ENCODE data around the gene DISC1.

GRCh38 chr1:231679109-231679508 is 52.5 kb downstream of the DISC1 start:
- TF ChIP-seq, protein P1, sequence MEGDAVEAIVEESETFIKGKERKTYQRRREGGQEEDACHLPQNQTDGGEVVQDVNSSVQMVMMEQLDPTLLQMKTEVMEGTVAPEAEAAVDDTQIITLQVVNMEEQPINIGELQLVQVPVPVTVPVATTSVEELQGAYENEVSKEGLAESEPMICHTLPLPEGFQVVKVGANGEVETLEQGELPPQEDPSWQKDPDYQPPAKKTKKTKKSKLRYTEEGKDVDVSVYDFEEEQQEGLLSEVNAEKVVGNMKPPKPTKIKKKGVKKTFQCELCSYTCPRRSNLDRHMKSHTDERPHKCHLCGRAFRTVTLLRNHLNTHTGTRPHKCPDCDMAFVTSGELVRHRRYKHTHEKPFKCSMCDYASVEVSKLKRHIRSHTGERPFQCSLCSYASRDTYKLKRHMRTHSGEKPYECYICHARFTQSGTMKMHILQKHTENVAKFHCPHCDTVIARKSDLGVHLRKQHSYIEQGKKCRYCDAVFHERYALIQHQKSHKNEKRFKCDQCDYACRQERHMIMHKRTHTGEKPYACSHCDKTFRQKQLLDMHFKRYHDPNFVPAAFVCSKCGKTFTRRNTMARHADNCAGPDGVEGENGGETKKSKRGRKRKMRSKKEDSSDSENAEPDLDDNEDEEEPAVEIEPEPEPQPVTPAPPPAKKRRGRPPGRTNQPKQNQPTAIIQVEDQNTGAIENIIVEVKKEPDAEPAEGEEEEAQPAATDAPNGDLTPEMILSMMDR (conservative IDR thresholded peaks at IDR 0.05 in 1 of 2, IDR thresholded peaks at IDR 0.05 in 1 of 2; ENCODE audit: extremely low read depth in 1 of 2, insufficient read depth in 1 of 2, low read depth in 1 of 2, low read length in 2 of 2) = no peak
- no peak for TF ChIP-seq EZH2 (IDR thresholded peaks at IDR 0.05; ENCODE audit: borderline replicate concordance, low read length)
